Trophoblast cell (in vitro differentiated cells and primary cell): Measurements from ENCODE around the gene ALB.

Experiments
- DNase-seq, 2 donors: peaks; one replicate each; pipeline ENCODE4 v3.0.0-alpha.2; 2016
- H2AFZ ChIP-seq: 2 replicates; pipeline ENCODE4 v1.6.1; 2013; ENCODE audit warnings: low read length, moderate library complexity, mild to moderate bottlenecking; ENCODE audit not compliant: insufficient read depth, poor library complexity
- H2AK5ac ChIP-seq: 2 replicates; pipeline ENCODE4 v1.6.1; 2013; ENCODE audit warnings: mild to moderate bottlenecking, low read length
- H2BK120ac ChIP-seq: 2 replicates; pipeline ENCODE4 v1.6.1; 2013; ENCODE audit warnings: low read length, mild to moderate bottlenecking, moderate library complexity; ENCODE audit not compliant: insufficient read depth, poor library complexity
- H2BK12ac ChIP-seq: 2 replicates; pipeline ENCODE4 v1.6.1; 2013; ENCODE audit warnings: mild to moderate bottlenecking, low read length, moderate library complexity
- H2BK5ac ChIP-seq: 2 replicates; pipeline ENCODE4 v1.6.1; 2013; ENCODE audit warnings: low read length, low read depth, moderate library complexity, mild to moderate bottlenecking; ENCODE audit not compliant: poor library complexity
- H3K14ac ChIP-seq: 2 replicates; pipeline ENCODE4 v1.6.1; 2013; ENCODE audit warnings: mild to moderate bottlenecking, low read length
- H3K18ac ChIP-seq: 2 replicates; pipeline ENCODE4 v1.6.1; 2013; ENCODE audit warnings: mild to moderate bottlenecking, low read length
- H3K23ac ChIP-seq: 2 replicates; pipeline ENCODE4 v1.6.1; 2013; ENCODE audit warnings: low read length
- H3K27ac ChIP-seq: 2 replicates; pipeline ENCODE4 v1.5.1; 2013; ENCODE audit warnings: low read depth, mild to moderate bottlenecking, inconsistent platforms, low read length, moderate library complexity
- H3K27me3 ChIP-seq: 2 replicates; pipeline ENCODE4 v1.6.1; 2013; ENCODE audit warnings: inconsistent platforms, mild to moderate bottlenecking, low read length, moderate library complexity; ENCODE audit not compliant: insufficient read depth
- H3K36me3 ChIP-seq, 2 experiments: 1 replicate in 1 of 2; 2 replicates in 1 of 2; pipeline ENCODE4 v1.6.1; 2013; ENCODE audit warnings: low read length in 2 of 2, mild to moderate bottlenecking in 2 of 2, moderate library complexity in 1 of 2; ENCODE audit not compliant: insufficient read depth in 2 of 2, control insufficient read depth in 1 of 2
- H3K4ac ChIP-seq: 2 replicates; pipeline ENCODE4 v1.6.1; 2013; ENCODE audit warnings: low read depth, mild to moderate bottlenecking, low read length, moderate library complexity
- H3K4me1 ChIP-seq, 2 experiments: 1 replicate in 1 of 2; 2 replicates in 1 of 2; pipeline ENCODE4 v1.6.1; 2013; ENCODE audit warnings: low read length in 2 of 2, mild to moderate bottlenecking in 2 of 2, moderate library complexity in 1 of 2; ENCODE audit not compliant: insufficient read depth in 2 of 2, control insufficient read depth in 1 of 2
- H3K4me2 ChIP-seq: 2 replicates; pipeline ENCODE4 v1.6.1; 2013; ENCODE audit warnings: inconsistent platforms, mild to moderate bottlenecking, low read length, moderate library complexity
- H3K4me3 ChIP-seq: 2 replicates; pipeline ENCODE4 v1.5.1; 2013; ENCODE audit warnings: mild to moderate bottlenecking, low read depth, low read length, inconsistent platforms
- H3K79me1 ChIP-seq: one replicate; pipeline ENCODE4 v1.6.1; 2013; ENCODE audit warnings: low read length
- H3K79me2 ChIP-seq: 2 replicates; pipeline ENCODE4 v1.6.1; 2013; ENCODE audit warnings: low read length, mild to moderate bottlenecking; ENCODE audit not compliant: control insufficient read depth, insufficient read depth, poor library complexity
- H3K9ac ChIP-seq: 2 replicates; pipeline ENCODE4 v1.6.1; 2013; ENCODE audit warnings: mild to moderate bottlenecking, low read length
- H3K9me3 ChIP-seq: 2 replicates; pipeline ENCODE4 v1.6.1; 2013; ENCODE audit warnings: low read depth, mild to moderate bottlenecking, control low read depth, inconsistent platforms, low read length; ENCODE audit not compliant: insufficient read depth
- H4K12ac ChIP-seq: 2 replicates; pipeline ENCODE4 v1.6.1; 2013; ENCODE audit warnings: low read depth, mild to moderate bottlenecking, low read length, moderate library complexity
- H4K8ac ChIP-seq: 2 replicates; pipeline ENCODE4 v1.6.1; 2013; ENCODE audit warnings: low read depth, mild to moderate bottlenecking, low read length, moderate library complexity
- H4K91ac ChIP-seq: one replicate; pipeline ENCODE4 v1.6.1; 2013; ENCODE audit warnings: low read depth, mild to moderate bottlenecking, low read length, moderate library complexity
- WGBS: extraction: QIAGEN DNeasy Blood & Tissue Kit; methylation state at CpG from one replicate; pipeline ENCODE4 v1.1.7; 2013; ENCODE audit warnings: missing lambda C conversion rate; ENCODE audit not compliant: insufficient read length, insufficient coverage; ENCODE audit errors: extremely low coverage; 5-methylcytosine and 5-hydroxymethylcytosine counted together

ALB gene

DNA sequence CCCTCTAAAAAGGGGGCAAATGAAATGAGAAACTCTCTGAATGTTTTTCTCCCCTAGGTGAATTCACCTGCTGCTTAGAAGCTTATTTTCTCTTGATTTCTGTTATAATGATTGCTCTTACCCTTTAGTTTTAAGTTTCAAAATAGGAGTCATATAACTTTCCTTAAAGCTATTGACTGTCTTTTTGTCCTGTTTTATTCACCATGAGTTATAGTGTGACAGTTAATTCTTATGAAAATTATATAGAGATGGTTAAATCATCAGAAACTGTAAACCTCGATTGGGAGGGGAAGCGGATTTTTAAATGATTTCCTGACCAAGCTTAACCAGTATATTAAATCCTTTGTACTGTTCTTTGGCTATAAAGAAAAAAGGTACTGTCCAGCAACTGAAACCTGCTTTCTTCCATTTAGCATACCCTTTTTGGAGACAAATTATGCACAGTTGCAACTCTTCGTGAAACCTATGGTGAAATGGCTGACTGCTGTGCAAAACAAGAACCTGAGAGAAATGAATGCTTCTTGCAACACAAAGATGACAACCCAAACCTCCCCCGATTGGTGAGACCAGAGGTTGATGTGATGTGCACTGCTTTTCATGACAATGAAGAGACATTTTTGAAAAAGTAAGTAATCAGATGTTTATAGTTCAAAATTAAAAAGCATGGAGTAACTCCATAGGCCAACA lies 4.2 kb downstream of the ALB start:
- Histone ChIP-seq H3K4me3 (no peak overlapping the region), H2AK5ac (no peak overlapping the region), H3K18ac (no peak overlapping the region), H3K36me3 (no peaks in the 10 kb centered on the region), H2BK5ac (no peak overlapping the region), H2AFZ (no peak overlapping the region), H3K79me1 (no peaks in the 10 kb centered on the region), H3K4ac (no peak overlapping the region), H2BK12ac (no peak overlapping the region), H2BK120ac (no peak overlapping the region), H3K23ac (no peak overlapping the region), H3K4me1 (no peaks in the 10 kb centered on the region), H3K79me2 (no peaks in the 10 kb centered on the region), H3K4me2 (no peak overlapping the region), H4K12ac (no peak overlapping the region), H3K14ac (no peak overlapping the region), H3K27me3 (no peaks in the 10 kb centered on the region), H3K9me3 (no peaks in the 10 kb centered on the region), H4K91ac (no peak overlapping the region), H4K8ac (no peak overlapping the region), H3K9ac (no peak overlapping the region), H3K27ac (no peak overlapping the region)
- DNase-seq: no peak
- no CpG with 5 or more reads among the region's 4 CpGs for WGBS

- H3K14ac ChIP-seq: no peak overlapping the region
- no peak overlapping the region for H2AFZ ChIP-seq
- no peaks in the 10 kb centered on the region for H3K27me3 ChIP-seq
- no peak overlapping the region for H4K91ac ChIP-seq
- H2BK120ac ChIP-seq: no peak overlapping the region
- H2BK12ac ChIP-seq: no peak overlapping the region
- H3K36me3 ChIP-seq: no peaks in the 10 kb centered on the region
- no CpG with 5 or more reads among the region's 6 CpGs for WGBS
- H3K79me1 ChIP-seq: no peaks in the 10 kb centered on the region
- H4K8ac ChIP-seq: no peak overlapping the region
- no peak overlapping the region for H3K4me2 ChIP-seq
- H3K9me3 ChIP-seq: no peaks in the 10 kb centered on the region
- H3K4me3 ChIP-seq: no peak overlapping the region
- H2AK5ac ChIP-seq: no peak overlapping the region
- H3K27ac ChIP-seq: no peak overlapping the region
- DNase-seq: no peak
- H3K4ac ChIP-seq: no peak overlapping the region
- no peaks in the 10 kb centered on the region for H3K79me2 ChIP-seq
- H3K9ac ChIP-seq: no peak overlapping the region
- no peak overlapping the region for H4K12ac ChIP-seq
- no peak overlapping the region for H3K18ac ChIP-seq
- H2BK5ac ChIP-seq: no peak overlapping the region
- H3K23ac ChIP-seq: no peak overlapping the region
- H3K4me1 ChIP-seq: no peaks in the 10 kb centered on the region
Observed at GRCh38 chr4:73409012-73409862, 5.2 kb downstream of the ALB start.

DNA sequence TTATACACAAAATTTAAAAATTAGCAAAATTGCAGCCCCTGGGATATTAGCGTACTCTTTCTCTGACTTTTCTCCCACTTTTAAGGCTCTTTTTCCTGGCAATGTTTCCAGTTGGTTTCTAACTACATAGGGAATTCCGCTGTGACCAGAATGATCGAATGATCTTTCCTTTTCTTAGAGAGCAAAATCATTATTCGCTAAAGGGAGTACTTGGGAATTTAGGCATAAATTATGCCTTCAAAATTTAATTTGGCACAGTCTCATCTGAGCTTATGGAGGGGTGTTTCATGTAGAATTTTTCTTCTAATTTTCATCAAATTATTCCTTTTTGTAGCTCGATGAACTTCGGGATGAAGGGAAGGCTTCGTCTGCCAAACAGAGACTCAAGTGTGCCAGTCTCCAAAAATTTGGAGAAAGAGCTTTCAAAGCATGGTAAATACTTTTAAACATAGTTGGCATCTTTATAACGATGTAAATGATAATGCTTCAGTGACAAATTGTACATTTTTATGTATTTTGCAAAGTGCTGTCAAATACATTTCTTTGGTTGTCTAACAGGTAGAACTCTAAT lies 6.0 kb downstream of the ALB start:
- Histone ChIP-seq H4K91ac (no peak overlapping the region), H3K4me2 (no peak overlapping the region), H3K27ac (no peak overlapping the region), H4K8ac (no peak overlapping the region), H3K18ac (no peak overlapping the region), H2BK12ac (no peak overlapping the region), H3K9ac (no peak overlapping the region), H3K14ac (no peak overlapping the region), H4K12ac (no peak overlapping the region), H3K27me3 (no peaks in the 10 kb centered on the region), H3K4me3 (no peak overlapping the region), H2AFZ (no peak overlapping the region), H3K79me2 (no peaks in the 10 kb centered on the region), H3K4ac (no peak overlapping the region), H3K9me3 (no peaks in the 10 kb centered on the region), H3K36me3 (no peaks in the 10 kb centered on the region), H2AK5ac (no peak overlapping the region), H2BK120ac (no peak overlapping the region), H2BK5ac (no peak overlapping the region), H3K4me1 (no peaks in the 10 kb centered on the region), H3K23ac (no peak overlapping the region), H3K79me1 (no peaks in the 10 kb centered on the region)
- no peak for DNase-seq
- no CpG with 5 or more reads among the region's 8 CpGs for WGBS

GRCh38 chr4:73410916-73411730 lies 7.0 kb downstream of the ALB start:
- no peaks in the 10 kb centered on the region for H3K79me2 ChIP-seq
- H4K12ac ChIP-seq: no peak overlapping the region
- no peaks in the 10 kb centered on the region for H3K36me3 ChIP-seq
- H3K9ac ChIP-seq: no peak overlapping the region
- no peak overlapping the region for H3K4me3 ChIP-seq
- no peak overlapping the region for H3K4me2 ChIP-seq
- no peak overlapping the region for H2BK120ac ChIP-seq
- H4K91ac ChIP-seq: no peak overlapping the region
- no peaks in the 10 kb centered on the region for H3K27me3 ChIP-seq
- no peaks in the 10 kb centered on the region for H3K79me1 ChIP-seq
- no peak overlapping the region for H3K23ac ChIP-seq
- no CpG with 5 or more reads among the region's 3 CpGs for WGBS
- no peak overlapping the region for H3K14ac ChIP-seq
- DNase-seq: no peak
- H2AK5ac ChIP-seq: no peak overlapping the region
- H3K18ac ChIP-seq: no peak overlapping the region
- no peaks in the 10 kb centered on the region for H3K4me1 ChIP-seq
- no peak overlapping the region for H2BK12ac ChIP-seq
- H3K9me3 ChIP-seq: no peaks in the 10 kb centered on the region
- no peak overlapping the region for H3K4ac ChIP-seq
- no peak overlapping the region for H2AFZ ChIP-seq
- no peak overlapping the region for H2BK5ac ChIP-seq
- H4K8ac ChIP-seq: no peak overlapping the region
- H3K27ac ChIP-seq: no peak overlapping the region
